SK-N-SH (cell line): ENCODE results near the gene PSIP1. TPM values are rescaled to one million over a fixed set of nuclear protein-coding genes. Genes with fewer than 3 reads are reported as not detected.

Source experiments
- CTCF ChIA-PET: fragments of 300-600, 350-600 bp; formaldehyde crosslinking; extraction: SDS; loops from one replicate; lab custom pipeline; 2021; lab: Yijun Ruan, JAX
- POLR2A ChIA-PET: fragments of 350-600 bp; sonication (Branson Sonifier 250); formaldehyde crosslinking; extraction: SDS; loops from one replicate; lab custom pipeline; 2020; ENCODE audit warnings: antibody characterized with exemption, inconsistent platforms; lab: Yijun Ruan, JAX
- DNase-seq: peaks from one replicate; pipeline ENCODE4 v3.0.0; 2012
- H2AFZ ChIP-seq: fragments of 200-600 bp; sonication (generic); 2 replicates; pipeline ENCODE4 v1.8.1; 2016; ENCODE audit warnings: antibody characterized with exemption, mild to moderate bottlenecking, low read depth
- H3F3A ChIP-seq: fragments of 200-600 bp; sonication (generic); replicated peaks from 2 replicates; pipeline ENCODE3; 2016; ENCODE audit warnings: antibody characterized with exemption, mild to moderate bottlenecking; ENCODE audit not compliant: insufficient read depth
- H3K27ac ChIP-seq, 2 experiments: fragments of 200-500 bp in 1 of 2; fragments of 200-600 bp in 1 of 2; sonication (Bioruptor generic) in 1 of 2; sonication (generic), shearing (Covaris generic) in 1 of 2; 2 replicates each; pipeline versions ENCODE4 v1.5.1 to v1.6.1; 2014 to 2016; ENCODE audit warnings: low read depth in 2 of 2, inconsistent platforms in 1 of 2, low read length in 1 of 2, mild to moderate bottlenecking in 1 of 2, mixed read lengths in 1 of 2
- H3K27me3 ChIP-seq: fragments of 200-600 bp; sonication (generic), shearing (Covaris generic); 2 replicates; pipeline ENCODE4 v1.6.1; 2016; ENCODE audit warnings: mixed run types; ENCODE audit not compliant: insufficient read depth
- H3K36me3 ChIP-seq, 2 experiments: fragments of 200-500 bp in 1 of 2; fragments of 200-600 bp in 1 of 2; sonication (Bioruptor generic) in 1 of 2; sonication (generic) in 1 of 2; replicated peaks in 1 of 2; 2 replicates each; pipeline versions ENCODE3 to v1.5.1; 2014 to 2016; ENCODE audit warnings: low read length in 1 of 2, mild to moderate bottlenecking in 1 of 2; ENCODE audit not compliant: insufficient read depth in 2 of 2, control insufficient read depth in 1 of 2
- H3K4me1 ChIP-seq, 2 experiments: fragments of 200-500 bp in 1 of 2; fragments of 200-600 bp in 1 of 2; sonication (Bioruptor generic) in 1 of 2; sonication (generic), shearing (Covaris generic) in 1 of 2; 2 replicates each; pipeline versions ENCODE4 v1.5.1 to v1.6.1; 2014 to 2016; ENCODE audit warnings: low read depth in 1 of 2, low read length in 1 of 2, mixed run types in 1 of 2; ENCODE audit not compliant: insufficient read depth in 2 of 2, control insufficient read depth in 1 of 2
- H3K4me2 ChIP-seq: fragments of 200-600 bp; sonication (generic), shearing (Covaris generic); 2 replicates; pipeline ENCODE4 v1.6.1; 2017; ENCODE audit warnings: mixed run types
- H3K4me3 ChIP-seq, 2 experiments: fragments of 200-500 bp in 1 of 2; fragments of 200-600 bp in 1 of 2; sonication (Bioruptor generic) in 1 of 2; sonication (generic), shearing (Covaris generic) in 1 of 2; 2 replicates each; pipeline versions ENCODE4 v1.5.1 to v1.8.1; 2014 to 2016; ENCODE audit warnings: low read depth in 2 of 2, inconsistent platforms in 1 of 2, low read length in 1 of 2, mild to moderate bottlenecking in 1 of 2, mixed read lengths in 1 of 2, moderate library complexity in 1 of 2
- H3K79me2 ChIP-seq: fragments of 200-600 bp; sonication (generic); 2 replicates; pipeline ENCODE4 v1.8.1; 2017; ENCODE audit warnings: mild to moderate bottlenecking; ENCODE audit not compliant: insufficient read depth
- H3K9ac ChIP-seq: fragments of 200-600 bp; sonication (generic); 2 replicates; pipeline ENCODE4 v1.6.1; 2017; ENCODE audit warnings: mixed run types
- H3K9me2 ChIP-seq: fragments of 200-600 bp; sonication (generic); 2 replicates; pipeline ENCODE4 v1.6.1; 2017; ENCODE audit warnings: mixed run types
- H3K9me3 ChIP-seq: fragments of 200-600 bp; sonication (generic); 2 replicates; pipeline ENCODE4 v1.6.1; 2017; ENCODE audit warnings: mixed run types, mild to moderate bottlenecking, moderate library complexity
- H4K20me1 ChIP-seq: fragments of 200-600 bp; sonication (generic); 2 replicates; pipeline ENCODE4 v1.6.1; 2017; ENCODE audit warnings: mild to moderate bottlenecking, mixed run types; ENCODE audit not compliant: insufficient read depth
- CTCF ChIP-seq: fragments of 200-600 bp; sonication (generic); IDR thresholded peaks from 2 replicates; pipeline ENCODE4 v1.6.1; 2017; ENCODE audit warnings: antibody characterized with exemption, mild to moderate bottlenecking, moderate library complexity
- ELF1 ChIP-seq: IDR thresholded peaks from 2 replicates; pipeline ENCODE4 v1.4.0; 2012
- FOSL2 ChIP-seq: IDR thresholded peaks from 2 replicates; pipeline ENCODE4 v1.4.0; 2012; ENCODE audit warnings: low read depth, mild to moderate bottlenecking, moderate library complexity, borderline replicate concordance
- GABPA ChIP-seq: IDR thresholded peaks from 2 replicates; pipeline ENCODE4 v1.4.0; 2012; ENCODE audit warnings: low read depth, mild to moderate bottlenecking
- GATA2 ChIP-seq: sonication (generic); formaldehyde crosslinking; IDR thresholded peaks from 2 replicates; pipeline ENCODE4 v1.5.0; 2020; ENCODE audit warnings: mild to moderate bottlenecking, missing genetic modification reagents
- MEF2A ChIP-seq: IDR thresholded peaks from 2 replicates; pipeline ENCODE4 v1.4.0; 2012; ENCODE audit warnings: low read depth, borderline replicate concordance
- NRF1 ChIP-seq: IDR thresholded peaks from 2 replicates; pipeline ENCODE4 v1.6.1; 2012; ENCODE audit warnings: low read depth, mild to moderate bottlenecking, low read length
- PBX3 ChIP-seq: IDR thresholded peaks from 2 replicates; pipeline ENCODE4; 2012
- RAD21 ChIP-seq: IDR thresholded peaks from 2 replicates; pipeline ENCODE4 v1.6.1; 2012; ENCODE audit warnings: mild to moderate bottlenecking, low read length
- RCOR1 ChIP-seq: fragments of 150-350 bp; IDR thresholded peaks from 2 replicates; pipeline ENCODE4 v1.6.1; 2017; ENCODE audit warnings: antibody characterized with exemption, low read length
- RXRA ChIP-seq: IDR thresholded peaks from 2 replicates; pipeline ENCODE4 v1.4.0; 2012; ENCODE audit warnings: low read depth, mild to moderate bottlenecking, borderline replicate concordance
- SIN3A ChIP-seq: IDR thresholded peaks from 2 replicates; pipeline ENCODE4 v1.6.1; 2012; ENCODE audit warnings: low read depth, mild to moderate bottlenecking, low read length, moderate library complexity, borderline replicate concordance
- SMC3 ChIP-seq: IDR thresholded peaks from 2 replicates; pipeline ENCODE4 v1.6.1; 2012; ENCODE audit warnings: low read depth, low read length, improper control_type of control experiment
- TEAD4 ChIP-seq: IDR thresholded peaks from 2 replicates; pipeline ENCODE4 v1.4.0; 2012; ENCODE audit warnings: mild to moderate bottlenecking, borderline replicate concordance; ENCODE audit not compliant: insufficient read depth
- USF1 ChIP-seq: IDR thresholded peaks from 2 replicates; pipeline ENCODE4 v1.4.0; 2012; ENCODE audit warnings: low read depth, borderline replicate concordance
- USF2 ChIP-seq: fragments of 150-350 bp; IDR thresholded peaks from 2 replicates; pipeline ENCODE4 v1.6.1; 2017; ENCODE audit warnings: antibody characterized with exemption, low read length, low read depth, borderline replicate concordance
- YY1 ChIP-seq: IDR thresholded peaks from 2 replicates; pipeline ENCODE4 v1.4.0; 2012; ENCODE audit warnings: low read depth, mild to moderate bottlenecking
- ZBTB33 ChIP-seq: IDR thresholded peaks from 2 replicates; pipeline ENCODE4 v1.4.0; 2012; ENCODE audit warnings: low read depth, borderline replicate concordance
- WGBS: methylation state at CpG from one replicate; pipeline ENCODE4 v1.1.6; 2017; ENCODE audit warnings: low lambda C conversion rate; 5-methylcytosine and 5-hydroxymethylcytosine counted together
- polyA plus RNA-seq, 3 experiments: library from polyadenylated mRNA; depleted of rRNA; stranded (reverse); fragments of >200 nt; gene quantifications; 2 replicates each; pipeline ENCODE4 v1.2.3, GENCODE V29; 2012

The PSIP1 gene
- polyA plus RNA-seq, 1 of the 3 experiments (the other 2 are of a cell fraction): 21.0 TPM

GRCh38 chr9:15522130-15522755, 11.5 kb upstream of the PSIP1 start:
- Histone ChIP-seq H3K27ac (no peak overlapping the region), H3K4me2 (no peak overlapping the region), H3K4me3 (no peak overlapping the region), H4K20me1 (no peaks in the 10 kb centered on the region), H3K36me3 (no peaks in the 10 kb centered on the region), H3K9me3 (no peaks in the 10 kb centered on the region), H3K9me2 (no peaks in the 10 kb centered on the region; the same call in 1 of the 2 replicates), H3K27me3 (no peaks in the 10 kb centered on the region), H3K9ac (no peak overlapping the region), H3F3A (no peaks in the 10 kb centered on the region), H3K79me2 (no peaks in the 10 kb centered on the region), H2AFZ (peak overlapping the region; percentile 16; the same call in 1 of the 2 replicates), H3K4me1 (no peaks in the 10 kb centered on the region)
- no peak for TF ChIP-seq ZBTB33
- TF ChIP-seq RCOR1: no peak
- TF ChIP-seq SMC3: no peak
- TF ChIP-seq SIN3A: no peak
- TF ChIP-seq YY1: no peak
- no peak for TF ChIP-seq ELF1
- TF ChIP-seq RAD21: no peak
- no peak for TF ChIP-seq CTCF
- TF ChIP-seq GABPA: no peak
- no peak for TF ChIP-seq GATA2 (CRISPR knock-in tag)
- no peak for TF ChIP-seq PBX3
- no peak for TF ChIP-seq NRF1
- no peak for TF ChIP-seq FOSL2
- no peak for TF ChIP-seq USF1
- no peak for TF ChIP-seq TEAD4
- TF ChIP-seq RXRA: no peak
- TF ChIP-seq USF2: no peak
- TF ChIP-seq MEF2A: no peak
- CTCF ChIA-PET: no interaction called here
- 95% methylated on average over 3 of the region's 3 CpGs for WGBS
- DNase-seq: no peak
- POLR2A ChIA-PET: no interaction called here
